Right lobe of liver (tissue), 4 donors: ENCODE results near the gene RNF40.

Experiments used
- POLR2A ChIP-seq: fragments of 450-650 bp; IDR thresholded peaks from one replicate; pipeline ENCODE4 v1.6.1; 2017; ENCODE audit warnings: antibody characterized with exemption, mild to moderate bottlenecking
- TF ChIP-seq, protein P1 (sequence below), 4 donors: fragments of 200-600 bp in 3 of 4; fragments of 450-650 bp in 1 of 4; IDR thresholded peaks; one replicate each; pipeline versions ENCODE4 v1.5.1 to v1.8.0; 2016 to 2022; ENCODE audit warnings: antibody characterized with exemption in 4 of 4, mild to moderate bottlenecking in 2 of 4
- donor health status: DM: no; HTN: no; CAD: no.
- donor health status: DM: no; HTN: no; CAD: no.
- donor health status: DM: no; HTN: yes; CAD: no.

DNA sequence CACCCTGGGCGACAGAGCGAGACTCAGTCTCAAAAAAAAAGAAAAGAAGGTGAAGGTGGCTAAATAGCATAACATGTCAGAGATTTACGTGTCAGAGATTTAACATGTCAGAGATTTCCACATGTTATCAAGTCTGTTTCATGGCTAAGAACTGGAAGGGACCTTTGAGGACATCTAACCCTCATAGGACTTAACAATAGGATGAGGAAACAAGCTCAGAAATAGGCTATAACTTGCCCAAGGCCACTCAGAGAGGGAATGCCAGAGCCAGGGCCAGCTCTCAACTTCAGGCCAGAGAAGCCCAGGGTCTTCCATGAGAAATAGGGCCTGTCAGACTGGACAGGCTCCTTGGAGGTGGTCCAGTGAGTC lies 51.7 kb downstream of the RNF40 start:
- TF ChIP-seq, protein P1, sequence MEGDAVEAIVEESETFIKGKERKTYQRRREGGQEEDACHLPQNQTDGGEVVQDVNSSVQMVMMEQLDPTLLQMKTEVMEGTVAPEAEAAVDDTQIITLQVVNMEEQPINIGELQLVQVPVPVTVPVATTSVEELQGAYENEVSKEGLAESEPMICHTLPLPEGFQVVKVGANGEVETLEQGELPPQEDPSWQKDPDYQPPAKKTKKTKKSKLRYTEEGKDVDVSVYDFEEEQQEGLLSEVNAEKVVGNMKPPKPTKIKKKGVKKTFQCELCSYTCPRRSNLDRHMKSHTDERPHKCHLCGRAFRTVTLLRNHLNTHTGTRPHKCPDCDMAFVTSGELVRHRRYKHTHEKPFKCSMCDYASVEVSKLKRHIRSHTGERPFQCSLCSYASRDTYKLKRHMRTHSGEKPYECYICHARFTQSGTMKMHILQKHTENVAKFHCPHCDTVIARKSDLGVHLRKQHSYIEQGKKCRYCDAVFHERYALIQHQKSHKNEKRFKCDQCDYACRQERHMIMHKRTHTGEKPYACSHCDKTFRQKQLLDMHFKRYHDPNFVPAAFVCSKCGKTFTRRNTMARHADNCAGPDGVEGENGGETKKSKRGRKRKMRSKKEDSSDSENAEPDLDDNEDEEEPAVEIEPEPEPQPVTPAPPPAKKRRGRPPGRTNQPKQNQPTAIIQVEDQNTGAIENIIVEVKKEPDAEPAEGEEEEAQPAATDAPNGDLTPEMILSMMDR (IDR thresholded peaks at IDR 0.05): no peak
- no peak for TF ChIP-seq POLR2A
